Kidney (tissue), 14 donors: ENCODE results near the gene REXO4. TPM values are rescaled to one million over a fixed set of nuclear protein-coding genes. Genes with fewer than 3 reads are reported as not detected.

ENCODE experiments used
- DNase-seq, 5 donors: peaks; one replicate each; pipeline ENCODE4 v3.0.0-alpha.2; 2013 to 2020
- FAIRE-seq: peaks from 2 replicates; lab custom pipeline; 2012; peaks lifted over from hg19 to GRCh38; lab: Jason Lieb, UNC
- H3K27ac ChIP-seq, 2 donors: one replicate each; pipeline ENCODE4 v1.7.0; 2013; ENCODE audit warnings: low read depth in 2 of 2, low read length in 2 of 2, inconsistent platforms in 1 of 2
- H3K27me3 ChIP-seq: one replicate; pipeline ENCODE4 v1.7.1; 2013; ENCODE audit warnings: low read length, inconsistent platforms; ENCODE audit not compliant: control insufficient read depth, insufficient read depth
- H3K36me3 ChIP-seq, 3 donors: one replicate each; pipeline versions ENCODE4 v1.7.0 to v1.7.1; 2013; ENCODE audit warnings: low read length in 3 of 3, control low read depth in 1 of 3, inconsistent platforms in 1 of 3; ENCODE audit not compliant: insufficient read depth in 3 of 3, control insufficient read depth in 2 of 3
- H3K4me1 ChIP-seq, 3 donors: one replicate each; pipeline versions ENCODE4 v1.7.0 to v1.7.1; 2013; ENCODE audit warnings: low read length in 3 of 3, inconsistent platforms in 1 of 3, low read depth in 1 of 3; ENCODE audit not compliant: control insufficient read depth in 2 of 3, insufficient read depth in 2 of 3
- H3K4me3 ChIP-seq, 3 donors: one replicate each; pipeline versions ENCODE4 v1.7.0 to v1.8.1; 2013; ENCODE audit warnings: low read length in 3 of 3, control low read depth in 1 of 3, inconsistent platforms in 1 of 3
- H3K9ac ChIP-seq, 3 donors: one replicate each; pipeline versions ENCODE4 v1.7.0 to v1.7.1; 2013; ENCODE audit warnings: low read length in 3 of 3, control low read depth in 1 of 3, inconsistent platforms in 1 of 3
- H3K9me3 ChIP-seq, 3 donors: one replicate each; pipeline versions ENCODE4 v1.7.0 to v1.7.1; 2013; ENCODE audit warnings: low read length in 3 of 3, control low read depth in 1 of 3, inconsistent platforms in 1 of 3; ENCODE audit not compliant: control insufficient read depth in 2 of 3, insufficient read depth in 1 of 3
- CTCF ChIP-seq: IDR thresholded peaks from 3 replicates; pipeline ENCODE4 v1.5.1; 2012; ENCODE audit warnings: mild to moderate bottlenecking, moderate library complexity, borderline replicate concordance; ENCODE audit not compliant: insufficient read depth; ENCODE audit errors: extremely low read depth
- intact Hi-C: fragments of 100-400 bp; cut with DNase I; formaldehyde crosslinking; loops from one replicate; pipeline ENCODE4 v1.11.1; 2022
- polyA plus RNA-seq: library from polyadenylated mRNA; stranded (reverse); fragments of 350-450 nt; fragmentation: Illumina TruSeq; extraction: RNeasy Lipid Tissue Mini Kit (QIAGEN cat#74804); gene quantifications from one replicate; pipeline ENCODE4 v1.2.3, GENCODE V29; 2014; ENCODE audit warnings: low read depth, low replicate concordance; ENCODE audit not compliant: insufficient read depth
- total RNA-seq: library from RNA; stranded (reverse); fragmentation: NEBNext Ultra II Directional; extraction: Animal tissue kit (Norgen Biotek cat#: 25700); gene quantifications from one replicate; pipeline ENCODE4 v1.2.1, GENCODE V29; 2021
- donor health status: control.
- donor health status: control.
- donor health status: control.
- donor health status: control.
- donor health status: control.
- donor health status: DM: yes; HTN: yes; CAD: no.
- donor health status: Normal renal cell carcinoma (clear cell type).

Gene REXO4
- total and polyA plus RNA-seq, 2 donors from 2014 or later: 17.5 to 18.6 TPM

- Histone ChIP-seq H3K9me3 (no peaks in the 10 kb centered on the region), H3K27ac (no peak overlapping the region), H3K9ac (no peak overlapping the region), H3K36me3 (no peaks in the 10 kb centered on the region), H3K27me3 (no peaks in the 10 kb centered on the region), H3K4me1 (no peaks in the 10 kb centered on the region), H3K4me3 (no peak overlapping the region)
- no peak for FAIRE-seq
- intact Hi-C loops: no loop called here
- peak; percentile 7 for TF ChIP-seq CTCF
- peak in 1 of 5 donors; percentile 66 for DNase-seq
Observed at GRCh38 chr9:133437753-133438531, 20.1 kb upstream of the REXO4 start.

- Histone ChIP-seq H3K4me3 (no peak overlapping the region), H3K4me1 (no peaks in the 10 kb centered on the region), H3K9ac (no peak overlapping the region), H3K36me3 (no peaks in the 10 kb centered on the region), H3K27ac (no peak overlapping the region), H3K9me3 (no peaks in the 10 kb centered on the region), H3K27me3 (no peaks in the 10 kb centered on the region)
- intact Hi-C loops: no loop called here
- DNase-seq (no peak), FAIRE-seq (no peak)
- TF ChIP-seq CTCF: no peak
Observed at GRCh38 chr9:133436681-133437080, 18.9 kb upstream of the REXO4 start.

- no peak overlapping the region for H3K4me3 ChIP-seq
- intact Hi-C loops: no loop called here
- no peak for FAIRE-seq
Observed at GRCh38 chr9:133433351-133433843, 15.6 kb upstream of the REXO4 start.

More at GRCh38 chr9:133433351-133433843, 15.6 kb upstream of the REXO4 start:
- no peaks in the 10 kb centered on the region for H3K9me3 ChIP-seq
- H3K4me1 ChIP-seq: no peaks in the 10 kb centered on the region
- TF ChIP-seq CTCF: no peak
- no peaks in the 10 kb centered on the region for H3K27me3 ChIP-seq
- no peaks in the 10 kb centered on the region for H3K36me3 ChIP-seq
- H3K9ac ChIP-seq: no peak overlapping the region
- no peak for DNase-seq
- H3K27ac ChIP-seq: no peak overlapping the region
